Dermis lymphatic vessel endothelial cell (primary cell): Measurements from ENCODE around the gene CD274. TPM values are rescaled to one million over a fixed set of nuclear protein-coding genes. Genes with fewer than 3 reads are reported as not detected.

Experiments used
- total RNA-seq: library from RNA; depleted of rRNA; stranded (reverse); fragments of >200 nt; gene quantifications from 2 replicates; pipeline ENCODE4 v1.2.1, GENCODE V29; 2014

The CD274 gene
- total RNA-seq: 3.7 and 6.9 TPM in 2 replicates

DNA sequence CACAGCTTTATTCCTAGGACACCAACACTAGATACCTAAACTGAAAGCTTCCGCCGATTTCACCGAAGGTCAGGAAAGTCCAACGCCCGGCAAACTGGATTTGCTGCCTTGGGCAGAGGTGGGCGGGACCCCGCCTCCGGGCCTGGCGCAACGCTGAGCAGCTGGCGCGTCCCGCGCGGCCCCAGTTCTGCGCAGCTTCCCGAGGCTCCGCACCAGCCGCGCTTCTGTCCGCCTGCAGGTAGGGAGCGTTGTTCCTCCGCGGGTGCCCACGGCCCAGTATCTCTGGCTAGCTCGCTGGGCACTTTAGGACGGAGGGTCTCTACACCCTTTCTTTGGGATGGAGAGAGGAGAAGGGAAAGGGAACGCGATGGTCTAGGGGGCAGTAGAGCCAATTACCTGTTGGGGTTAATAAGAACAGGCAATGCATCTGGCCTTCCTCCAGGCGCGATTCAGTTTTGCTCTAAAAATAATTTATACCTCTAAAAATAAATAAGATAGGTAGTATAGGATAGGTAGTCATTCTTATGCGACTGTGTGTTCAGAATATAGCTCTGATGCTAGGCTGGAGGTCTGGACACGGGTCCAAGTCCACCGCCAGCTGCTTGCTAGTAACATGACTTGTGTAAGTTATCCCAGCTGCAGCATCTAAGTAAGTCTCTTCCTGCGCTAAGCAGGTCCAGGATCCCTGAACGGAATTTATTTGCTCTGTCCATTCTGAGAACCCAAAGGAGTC, at the start of gene CD274:
TSS of gene CD274 (plus strand) at position 184 of the 733 bp plus-strand sequence. CDS start 5,572 bp downstream, outside the sequence.

DNA sequence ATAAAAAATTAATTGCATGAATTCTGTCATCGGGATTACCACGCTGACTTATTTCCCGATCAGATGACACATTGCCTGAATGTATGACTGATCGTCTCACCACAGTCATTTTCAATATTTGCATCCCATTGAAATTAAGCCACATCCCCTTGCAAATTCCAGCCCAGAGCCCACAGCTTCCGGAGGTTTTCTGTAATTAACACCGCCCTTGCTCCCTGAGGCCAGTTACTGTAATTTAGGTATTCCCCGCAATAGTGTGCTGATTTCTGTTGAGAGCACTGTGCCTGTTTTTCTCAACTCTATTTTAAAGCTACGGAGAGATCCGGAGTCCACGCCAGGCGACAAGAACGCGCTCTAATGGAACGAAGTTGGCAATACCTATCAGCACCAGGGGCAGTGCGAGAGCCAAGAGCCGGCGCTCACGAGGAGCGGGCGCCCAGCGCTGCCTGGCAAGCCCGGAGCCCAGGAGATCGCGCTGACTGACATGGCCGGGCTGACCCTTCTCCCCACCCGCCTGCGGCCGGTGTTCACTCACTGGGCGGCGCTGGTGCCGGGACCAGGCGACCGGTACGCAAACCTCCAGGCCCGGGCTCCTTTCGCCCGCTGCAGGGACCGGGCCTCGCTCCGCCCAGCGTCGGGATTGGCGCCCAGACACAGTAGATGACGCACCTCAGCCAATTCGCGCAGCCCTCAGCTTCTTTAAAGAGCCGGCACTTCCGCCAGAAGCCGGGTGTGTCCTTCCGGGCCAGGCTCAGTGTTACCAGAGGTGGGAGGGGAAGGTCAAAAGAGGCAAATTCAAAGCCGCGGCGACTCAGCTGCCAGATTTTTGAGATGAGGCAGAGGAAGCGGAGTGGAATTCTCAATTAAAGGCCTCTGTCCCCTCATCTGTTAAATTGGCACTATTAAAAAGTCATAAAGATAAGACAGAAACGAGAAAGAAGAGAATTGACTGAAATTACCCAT, 12.8 kb upstream of the CD274 start, which contains the start of gene PLGRKT:
TSS of gene PLGRKT (minus strand) at position 672 of the 963 bp plus-strand sequence. CDS start 5,948 bp downstream, outside the sequence.

DNA sequence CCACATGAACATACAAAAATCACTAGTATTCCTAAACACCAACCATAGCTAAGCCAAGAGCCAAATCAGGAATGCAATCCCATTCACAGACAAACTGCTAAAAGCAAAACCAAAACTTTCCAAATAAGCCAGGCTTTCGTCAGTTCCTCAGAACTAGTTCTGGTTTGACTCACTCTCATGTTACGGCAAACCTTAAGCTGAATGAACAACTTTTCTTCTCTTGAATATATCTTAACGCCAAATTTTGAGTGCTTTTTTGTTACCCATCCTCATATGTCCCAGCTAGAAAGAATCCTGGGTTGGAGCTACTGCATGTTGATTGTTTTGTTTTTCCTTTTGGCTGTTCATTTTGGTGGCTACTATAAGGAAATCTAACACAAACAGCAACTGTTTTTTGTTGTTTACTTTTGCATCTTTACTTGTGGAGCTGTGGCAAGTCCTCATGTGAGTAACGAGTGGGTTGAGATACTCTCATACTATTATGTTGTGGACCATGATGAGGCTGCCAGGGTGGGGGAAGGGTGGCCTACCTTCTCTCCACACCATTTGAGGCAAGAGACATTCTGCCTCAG, 60.1 kb downstream of the CD274 start, which contains the start of gene PDCD1LG2:
TSS of gene PDCD1LG2 (plus strand) at position 172 of the 572 bp plus-strand sequence. CDS start 12,016 bp downstream, outside the sequence.

Other genes with a start within 250 kb of the CD274 start
- not detected in 2 replicates for gene INSL4, start 219.1 kb upstream of the CD274 start, total RNA-seq
- 0.65 and 1.4 TPM in 2 replicates for gene RLN2, start 145.8 kb upstream of the CD274 start, total RNA-seq
- not detected in 2 replicates for gene RLN1, start 110.7 kb upstream of the CD274 start, total RNA-seq
- 6.1 and 6.2 TPM in 2 replicates for gene PLGRKT, start 12.6 kb upstream of the CD274 start, total RNA-seq
- gene PDCD1LG2, start 60.0 kb downstream of the CD274 start, total RNA-seq: 0.34 and 0.54 TPM in 2 replicates
- gene RIC1, start 178.6 kb downstream of the CD274 start, total RNA-seq: 29.4 and 32.4 TPM in 2 replicates